Activated CD4-positive, alpha-beta T cell treated with anti-CD3 and anti-CD28 coated beads, Interleukin-2, amount 10 ng/mL, durations not matched to agents 24 days and 14 days (primary cell): Measurements from ENCODE around the gene RYR3. TPM values are rescaled to one million over a fixed set of nuclear protein-coding genes. Genes with fewer than 3 reads are reported as not detected.

ENCODE experiments used
- DNase-seq: peaks from one replicate; pipeline ENCODE4 v3.0.0; 2022
- H3K27ac Mint-ChIP-seq: one replicate; pipeline ENCODE4 v1.8.0; 2022; ENCODE audit warnings: mild to moderate bottlenecking, mixed read lengths
- H3K27me3 Mint-ChIP-seq: one replicate; pipeline ENCODE4 v1.8.0; 2022; ENCODE audit warnings: mixed read lengths
- H3K36me3 Mint-ChIP-seq: one replicate; pipeline ENCODE4 v1.8.0; 2022; ENCODE audit warnings: low read depth, mild to moderate bottlenecking, mixed read lengths
- H3K4me1 Mint-ChIP-seq: one replicate; pipeline ENCODE4 v1.8.0; 2021; ENCODE audit warnings: mixed read lengths
- H3K4me3 Mint-ChIP-seq: one replicate; pipeline ENCODE4 v1.8.0; 2022; ENCODE audit warnings: mild to moderate bottlenecking, moderate library complexity, mixed read lengths
- H3K9me3 Mint-ChIP-seq: one replicate; pipeline ENCODE4 v1.8.0; 2021; ENCODE audit warnings: mixed read lengths
- intact Hi-C: fragments of 100-400 bp; cut with micrococcal nuclease; formaldehyde crosslinking; loops from one replicate; pipeline ENCODE4 v1.15.1; 2023
- total RNA-seq: library from RNA; stranded (reverse); gene quantifications from 2 replicates; pipeline ENCODE4 v1.2.3, GENCODE V29; 2022

Gene RYR3
- total RNA-seq, 1 donor from 2014 or later = not detected

DNA sequence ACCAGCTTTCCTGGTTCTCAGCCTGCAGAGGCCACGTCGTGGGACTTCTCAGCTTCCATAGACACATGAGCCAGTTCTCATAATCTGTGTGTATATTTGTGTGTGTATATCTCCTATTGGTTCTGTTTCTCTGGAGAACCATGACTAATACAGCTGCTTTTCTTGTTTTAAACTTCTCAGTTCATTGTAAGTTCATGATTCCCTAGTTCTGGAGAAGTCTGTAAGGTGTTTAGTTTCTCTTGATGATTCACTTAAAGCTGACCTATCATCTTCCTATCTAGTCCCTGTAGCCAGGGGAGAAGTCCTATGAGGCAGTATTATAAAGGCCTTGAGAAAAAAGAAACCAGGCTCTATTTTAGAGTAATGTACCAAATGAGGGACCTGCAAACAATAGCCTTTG lies 147.7 kb downstream of the RYR3 start:
- Mint-ChIP-seq H3K9me3 (no peaks in the 10 kb centered on the region), H3K27me3 (no peaks in the 10 kb centered on the region), H3K27ac (no peak overlapping the region), H3K4me1 (no peaks in the 10 kb centered on the region), H3K4me3 (no peak overlapping the region), H3K36me3 (no peaks in the 10 kb centered on the region)
- intact Hi-C loops = no loop called here
- DNase-seq = no peak

DNA sequence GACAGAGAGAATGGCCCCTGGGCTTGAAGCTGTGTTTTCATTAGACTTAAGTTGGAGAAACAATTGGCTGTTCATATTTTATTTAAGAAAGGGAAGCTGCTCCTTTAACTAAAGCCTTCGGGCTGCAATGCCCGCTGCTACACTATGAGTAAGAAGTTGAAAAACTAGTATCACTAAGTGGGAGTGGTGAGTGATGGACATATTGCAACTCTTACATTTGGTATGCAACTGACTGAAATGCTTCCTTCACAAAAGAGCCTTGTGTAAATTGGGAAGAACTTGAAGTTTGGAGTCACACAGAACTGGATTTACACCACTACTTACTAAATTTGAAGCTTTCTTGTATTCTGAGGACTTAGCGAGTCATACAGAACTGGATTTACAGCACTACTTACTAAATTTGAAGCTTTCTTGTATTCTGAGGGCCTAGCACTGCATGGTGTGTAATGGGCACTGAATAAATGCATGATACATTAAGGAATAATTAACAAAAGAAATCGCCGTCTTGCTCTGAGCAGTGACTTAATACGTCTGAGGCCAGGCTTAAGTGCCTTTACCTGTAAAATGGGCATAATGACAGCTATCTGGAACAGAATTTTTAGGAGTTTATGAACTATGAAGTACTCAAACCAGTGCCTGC lies 149.5 kb downstream of the RYR3 start:
- Mint-ChIP-seq H3K36me3 (no peaks in the 10 kb centered on the region), H3K27ac (no peak overlapping the region), H3K9me3 (no peaks in the 10 kb centered on the region), H3K4me3 (no peak overlapping the region), H3K4me1 (no peaks in the 10 kb centered on the region), H3K27me3 (no peaks in the 10 kb centered on the region)
- no peak for DNase-seq
- intact Hi-C loops = no loop called here

DNA sequence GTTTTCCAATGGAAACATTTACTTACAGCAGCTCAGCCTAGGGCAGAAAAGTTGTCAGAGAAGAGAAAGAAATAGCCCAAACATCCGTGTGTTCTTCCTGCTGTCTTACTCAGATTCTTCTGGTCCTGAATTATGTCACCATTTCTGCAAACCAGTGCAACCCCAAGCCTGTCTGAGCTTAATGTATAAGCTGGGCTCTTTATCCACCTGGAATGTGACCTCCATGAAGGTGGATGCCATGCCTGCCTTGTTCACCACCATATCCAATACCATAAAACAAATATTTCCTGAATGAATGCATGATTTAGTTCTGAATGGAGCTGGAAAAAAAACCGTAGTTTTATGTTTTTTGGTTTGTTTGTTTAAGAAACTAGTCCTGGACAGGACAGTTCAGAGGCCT lies 150.9 kb downstream of the RYR3 start:
- no peak overlapping the region for H3K4me3 Mint-ChIP-seq
- intact Hi-C loops = no loop called here
- H3K27me3 Mint-ChIP-seq = no peaks in the 10 kb centered on the region
- H3K4me1 Mint-ChIP-seq = no peaks in the 10 kb centered on the region
- no peak for DNase-seq
- H3K27ac Mint-ChIP-seq = no peak overlapping the region
- no peaks in the 10 kb centered on the region for H3K9me3 Mint-ChIP-seq
- no peaks in the 10 kb centered on the region for H3K36me3 Mint-ChIP-seq

DNA sequence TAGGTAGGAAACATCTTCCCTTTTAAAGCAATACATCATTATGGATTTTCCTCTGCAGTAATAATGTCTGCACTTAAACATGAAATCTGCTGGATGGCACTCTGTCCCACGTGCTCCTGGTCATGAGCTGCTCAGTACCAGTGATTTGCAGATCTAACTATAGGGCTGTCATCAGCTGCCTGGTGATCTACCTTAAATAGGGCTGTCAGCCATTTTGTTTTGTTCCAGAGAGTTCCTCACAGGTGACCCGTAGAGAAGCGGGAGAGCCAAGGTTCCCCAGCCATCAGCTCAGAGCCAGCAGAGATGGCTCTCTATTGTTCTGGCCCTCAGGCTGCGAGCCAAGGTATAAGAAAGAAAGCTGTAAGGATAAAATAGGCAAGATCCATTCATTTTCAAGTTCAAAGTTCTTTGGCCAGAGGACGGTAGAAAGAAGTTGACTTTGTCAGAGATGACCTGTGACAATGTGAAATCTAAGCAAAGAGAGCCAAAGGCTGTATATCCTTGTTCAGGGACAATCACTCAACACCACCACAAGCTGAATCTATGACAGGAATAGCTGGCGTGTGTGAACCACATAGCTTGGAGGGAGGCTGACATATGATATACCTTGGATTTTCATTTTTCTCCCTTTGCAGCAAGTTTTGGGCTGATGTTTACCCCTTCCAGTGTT lies 156.5 kb downstream of the RYR3 start:
- DNase-seq = no peak
- intact Hi-C loops = no loop called here
- no peaks in the 10 kb centered on the region for H3K4me1 Mint-ChIP-seq
- H3K27me3 Mint-ChIP-seq = no peaks in the 10 kb centered on the region
- no peaks in the 10 kb centered on the region for H3K36me3 Mint-ChIP-seq
- no peak overlapping the region for H3K27ac Mint-ChIP-seq
- no peaks in the 10 kb centered on the region for H3K9me3 Mint-ChIP-seq
- H3K4me3 Mint-ChIP-seq = no peak overlapping the region

DNA sequence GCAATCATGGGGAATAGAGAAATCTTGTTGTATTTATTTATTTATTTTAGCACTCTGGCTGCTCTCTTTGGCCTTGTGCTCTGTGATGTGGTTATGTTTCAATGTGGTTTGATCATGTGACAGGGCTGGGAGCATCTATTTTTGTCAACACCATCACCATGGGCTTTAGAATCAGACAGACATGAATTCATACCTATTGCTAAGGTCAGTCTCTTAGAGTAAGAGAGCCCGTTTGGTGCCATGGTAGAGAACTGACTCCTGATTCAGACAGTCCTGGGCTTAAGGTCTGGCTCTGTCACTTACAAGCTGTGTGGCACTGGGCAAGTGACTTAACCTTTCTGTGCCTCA lies 157.0 kb downstream of the RYR3 start:
- Mint-ChIP-seq H3K4me1 (no peaks in the 10 kb centered on the region), H3K27me3 (no peaks in the 10 kb centered on the region), H3K4me3 (no peak overlapping the region), H3K27ac (no peak overlapping the region), H3K9me3 (no peaks in the 10 kb centered on the region), H3K36me3 (no peaks in the 10 kb centered on the region)
- no peak for DNase-seq
- intact Hi-C loops = no loop called here

DNA sequence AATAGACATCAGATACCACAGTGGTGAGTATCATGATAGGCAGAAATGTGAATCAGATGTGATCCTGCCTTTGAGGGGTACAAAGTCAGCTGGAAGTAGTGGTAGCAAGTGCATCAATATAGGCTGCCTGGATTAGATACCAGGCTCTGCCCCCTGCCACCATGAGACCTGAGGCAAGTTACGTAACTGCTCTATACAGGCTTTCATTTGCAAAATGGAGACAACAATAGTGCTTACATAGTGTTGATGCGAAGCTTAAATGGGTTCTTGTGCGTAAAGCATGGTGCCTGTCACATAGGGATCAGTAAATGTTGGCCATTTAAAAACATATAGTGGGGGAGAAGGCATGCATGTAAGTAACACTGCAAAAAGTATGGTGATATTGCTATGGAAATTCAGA lies 158.0 kb downstream of the RYR3 start:
- Mint-ChIP-seq H3K27ac (no peak overlapping the region), H3K4me1 (no peaks in the 10 kb centered on the region), H3K4me3 (no peak overlapping the region), H3K27me3 (no peaks in the 10 kb centered on the region), H3K36me3 (no peaks in the 10 kb centered on the region), H3K9me3 (no peaks in the 10 kb centered on the region)
- intact Hi-C loops = no loop called here
- DNase-seq = no peak

DNA sequence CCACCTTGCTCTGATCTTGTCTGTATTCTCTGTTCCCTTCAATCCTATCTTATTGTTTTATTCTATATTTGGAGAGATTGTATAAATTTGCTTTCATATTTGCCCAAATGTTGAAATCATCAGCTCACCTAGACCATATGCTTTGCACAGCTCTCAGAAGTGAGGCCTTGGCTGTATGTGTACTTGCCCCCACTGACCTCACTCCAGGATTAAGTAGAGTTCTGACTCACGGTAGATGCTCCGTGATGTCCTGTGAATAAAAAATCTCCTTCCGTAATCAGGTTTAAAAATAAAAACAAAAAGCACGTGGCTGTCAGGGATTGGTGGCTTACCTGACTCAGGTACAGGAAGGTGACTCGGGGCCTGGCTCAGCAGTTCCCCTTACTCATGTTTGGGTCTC lies 162.2 kb downstream of the RYR3 start:
- no peaks in the 10 kb centered on the region for H3K27me3 Mint-ChIP-seq
- H3K9me3 Mint-ChIP-seq = no peaks in the 10 kb centered on the region
- intact Hi-C loops = no loop called here
- no peaks in the 10 kb centered on the region for H3K36me3 Mint-ChIP-seq
- no peak for DNase-seq
- H3K4me1 Mint-ChIP-seq = no peaks in the 10 kb centered on the region
- H3K4me3 Mint-ChIP-seq = no peak overlapping the region
- H3K27ac Mint-ChIP-seq = no peak overlapping the region

DNA sequence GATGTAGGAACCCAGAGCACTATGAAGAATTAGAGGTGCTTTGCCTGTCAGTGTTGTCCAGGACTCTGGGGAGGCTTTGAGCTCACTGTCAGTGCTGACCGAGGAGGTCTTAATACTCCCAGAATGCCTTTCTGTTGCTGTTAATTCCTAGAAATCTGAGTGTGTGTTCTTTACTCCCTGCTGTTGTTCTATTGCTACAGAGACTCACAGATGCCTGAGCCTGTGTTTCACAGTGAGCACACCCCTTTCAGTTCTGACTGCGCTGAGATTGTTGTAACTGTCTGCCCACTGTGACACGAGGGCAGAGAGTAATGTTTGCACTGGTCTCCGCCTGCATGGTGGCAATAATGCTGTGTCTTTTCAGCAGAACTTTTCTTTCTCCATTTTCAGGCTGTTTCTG lies 162.9 kb downstream of the RYR3 start:
- H3K4me3 Mint-ChIP-seq = no peak overlapping the region
- intact Hi-C loops = no loop called here

DNA sequence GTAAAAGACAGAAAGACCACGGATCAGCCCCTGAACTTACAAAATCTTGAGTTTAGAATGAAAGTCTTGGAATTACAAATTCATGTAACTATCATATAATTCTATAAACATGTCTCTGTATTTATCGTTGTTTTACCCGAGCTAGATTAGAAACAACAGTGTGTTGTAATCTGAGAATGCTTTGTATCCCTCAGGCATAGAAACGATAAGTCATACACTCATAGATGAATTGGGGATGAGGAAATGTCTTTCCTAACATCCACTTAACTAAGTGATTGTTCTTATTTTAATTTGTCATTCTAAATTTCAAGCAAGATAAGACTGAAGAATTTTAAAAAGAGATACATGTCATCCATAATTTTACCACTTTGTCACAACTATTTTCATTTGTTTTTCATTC lies 165.3 kb downstream of the RYR3 start:
- Mint-ChIP-seq H3K9me3 (no peaks in the 10 kb centered on the region), H3K27me3 (no peaks in the 10 kb centered on the region), H3K4me1 (no peaks in the 10 kb centered on the region), H3K4me3 (no peak overlapping the region), H3K27ac (no peak overlapping the region), H3K36me3 (no peaks in the 10 kb centered on the region)
- no peak for DNase-seq
- intact Hi-C loops = no loop called here

More for the DNA sequence above, 162.9 kb downstream of the RYR3 start:
- Mint-ChIP-seq H3K27ac (no peak overlapping the region), H3K4me1 (no peaks in the 10 kb centered on the region), H3K9me3 (no peaks in the 10 kb centered on the region), H3K36me3 (no peaks in the 10 kb centered on the region), H3K27me3 (no peaks in the 10 kb centered on the region)
- DNase-seq = no peak

DNA sequence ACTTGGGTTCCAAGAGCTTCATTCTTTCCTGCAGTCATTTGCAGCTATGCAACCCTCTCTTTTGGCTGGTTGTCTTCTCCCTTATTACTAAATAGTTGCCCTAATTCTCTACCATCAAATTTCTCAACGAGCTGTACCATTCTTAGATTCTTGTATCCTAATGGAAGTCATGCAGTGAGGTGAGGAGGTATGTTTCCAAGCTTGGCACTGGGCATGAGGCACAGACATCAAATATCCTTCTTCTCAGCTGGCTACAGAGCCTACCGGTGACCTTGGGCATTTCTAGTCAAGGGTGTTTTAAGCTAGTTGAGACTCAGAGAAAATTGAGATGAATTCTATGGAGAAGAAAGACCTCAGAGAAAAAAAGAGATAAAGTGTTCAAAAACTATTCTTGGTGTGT lies 166.1 kb downstream of the RYR3 start:
- no peaks in the 10 kb centered on the region for H3K27me3 Mint-ChIP-seq
- DNase-seq = no peak
- intact Hi-C loops = no loop called here

DNA sequence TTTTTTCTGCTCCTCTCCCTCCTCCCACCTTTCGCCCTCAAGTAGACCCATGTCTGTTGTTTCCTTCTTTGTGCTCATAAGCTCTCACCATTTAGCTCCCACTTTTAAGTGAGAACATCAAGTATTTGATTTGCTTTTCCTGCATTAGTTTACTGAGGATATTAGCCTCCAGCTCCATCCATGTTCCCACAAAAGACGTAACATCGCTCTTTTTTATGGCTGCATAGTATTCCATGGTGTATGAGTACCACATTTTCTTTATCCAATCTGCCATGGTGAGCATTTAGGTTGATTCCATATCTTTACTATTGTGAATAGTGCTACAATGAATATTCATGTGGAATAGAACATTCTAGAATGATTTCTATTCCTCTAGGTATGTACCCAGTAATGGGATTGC lies 178.6 kb downstream of the RYR3 start:
- intact Hi-C loops = no loop called here
- H3K27ac Mint-ChIP-seq = no peak overlapping the region
- H3K4me3 Mint-ChIP-seq = no peak overlapping the region
- no peaks in the 10 kb centered on the region for H3K4me1 Mint-ChIP-seq
- H3K9me3 Mint-ChIP-seq = no peaks in the 10 kb centered on the region
- DNase-seq = no peak
- no peaks in the 10 kb centered on the region for H3K36me3 Mint-ChIP-seq
- H3K27me3 Mint-ChIP-seq = no peaks in the 10 kb centered on the region

More for the DNA sequence above, 166.1 kb downstream of the RYR3 start:
- Mint-ChIP-seq H3K9me3 (no peaks in the 10 kb centered on the region), H3K36me3 (no peaks in the 10 kb centered on the region), H3K4me1 (no peaks in the 10 kb centered on the region), H3K4me3 (no peak overlapping the region), H3K27ac (no peak overlapping the region)

DNA sequence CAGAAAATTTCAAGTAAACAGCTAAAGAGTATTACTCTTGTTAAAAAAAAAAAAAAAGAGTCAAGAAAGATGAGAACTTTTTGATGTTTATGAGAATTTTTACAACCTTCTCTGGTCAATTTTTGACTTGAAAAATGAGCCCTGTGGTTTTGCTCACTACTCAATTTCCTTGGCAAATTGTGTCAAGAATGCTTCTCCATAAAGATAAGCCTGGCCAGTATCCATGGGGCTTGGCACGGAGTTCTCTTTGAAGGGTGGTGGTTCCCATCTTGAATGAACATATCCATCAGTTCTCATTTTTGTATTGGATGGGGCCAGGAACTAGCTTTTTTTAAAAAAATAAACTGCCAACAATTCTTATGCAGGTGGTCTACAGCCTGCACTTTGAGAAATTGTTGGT lies 179.9 kb downstream of the RYR3 start:
- Mint-ChIP-seq H3K4me1 (no peaks in the 10 kb centered on the region), H3K4me3 (no peak overlapping the region), H3K27me3 (no peaks in the 10 kb centered on the region), H3K9me3 (no peaks in the 10 kb centered on the region), H3K27ac (no peak overlapping the region), H3K36me3 (no peaks in the 10 kb centered on the region)
- intact Hi-C loops = no loop called here
- DNase-seq = no peak

DNA sequence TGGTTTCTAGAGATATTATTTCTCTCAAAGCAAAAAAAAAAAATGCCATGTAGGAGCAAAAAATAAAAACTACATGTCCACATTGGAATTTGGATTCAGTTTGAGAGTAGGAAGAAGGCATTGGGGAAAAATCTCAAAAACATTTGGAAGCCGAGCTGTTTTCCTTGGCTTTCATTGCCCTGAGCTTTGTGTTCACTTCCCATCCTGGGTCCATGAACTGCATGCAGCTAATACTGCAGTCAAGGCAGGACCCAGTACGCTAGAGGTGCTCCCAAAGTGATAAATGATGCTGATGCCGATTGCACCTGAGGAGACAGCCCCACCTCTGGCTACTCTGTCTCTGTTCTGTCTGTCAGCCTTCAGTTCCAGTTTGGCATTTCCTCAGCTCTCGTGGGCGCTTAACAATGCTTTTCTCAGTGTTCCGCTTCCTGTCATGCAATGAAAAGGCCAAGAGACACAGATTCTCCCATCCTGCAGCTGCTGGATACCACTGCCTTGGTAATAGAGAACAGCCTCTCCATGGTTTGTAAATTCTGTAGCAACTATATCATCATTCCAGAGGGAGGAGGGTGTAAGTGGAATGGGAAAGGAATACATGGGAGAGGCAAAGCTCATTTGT lies 181.8 kb downstream of the RYR3 start:
- H3K36me3 Mint-ChIP-seq = no peaks in the 10 kb centered on the region
- H3K9me3 Mint-ChIP-seq = no peaks in the 10 kb centered on the region
- no peak overlapping the region for H3K4me3 Mint-ChIP-seq
- no peak for DNase-seq
- intact Hi-C loops = no loop called here
- no peaks in the 10 kb centered on the region for H3K4me1 Mint-ChIP-seq
- no peak overlapping the region for H3K27ac Mint-ChIP-seq
- no peaks in the 10 kb centered on the region for H3K27me3 Mint-ChIP-seq

DNA sequence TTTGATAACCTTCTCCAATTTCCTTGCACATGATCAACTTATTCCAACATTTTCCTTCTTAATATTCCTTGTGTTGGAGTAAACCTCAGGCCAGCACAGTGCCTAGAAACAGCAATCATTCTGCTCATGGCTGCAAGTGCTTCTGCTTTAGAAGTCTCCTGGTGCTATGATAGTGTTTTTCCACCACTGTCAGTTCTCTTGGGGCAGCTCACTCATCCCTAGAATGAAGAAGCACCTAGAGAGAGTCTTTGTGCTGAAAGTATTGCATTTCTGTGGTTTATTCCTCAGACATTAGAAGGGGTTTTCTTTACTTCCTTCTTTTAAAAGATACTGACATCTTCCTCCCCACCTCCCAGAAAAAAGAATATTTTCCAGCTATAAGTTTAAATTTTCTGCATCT lies 183.5 kb downstream of the RYR3 start:
- no peak for DNase-seq
- Mint-ChIP-seq H3K36me3 (no peaks in the 10 kb centered on the region), H3K27me3 (no peaks in the 10 kb centered on the region), H3K27ac (no peak overlapping the region), H3K4me3 (no peak overlapping the region), H3K4me1 (no peaks in the 10 kb centered on the region), H3K9me3 (no peaks in the 10 kb centered on the region)
- intact Hi-C loops = no loop called here
